SHP77 treated with DMSO at 0.1 percent for 48 hours (cell line): ENCODE results near the gene GPR63.

Experiments used
- DNase-seq: peaks from one replicate; lab custom pipeline; 2025; lab: John Stamatoyannopoulos, UW

The GPR63 gene

DNA sequence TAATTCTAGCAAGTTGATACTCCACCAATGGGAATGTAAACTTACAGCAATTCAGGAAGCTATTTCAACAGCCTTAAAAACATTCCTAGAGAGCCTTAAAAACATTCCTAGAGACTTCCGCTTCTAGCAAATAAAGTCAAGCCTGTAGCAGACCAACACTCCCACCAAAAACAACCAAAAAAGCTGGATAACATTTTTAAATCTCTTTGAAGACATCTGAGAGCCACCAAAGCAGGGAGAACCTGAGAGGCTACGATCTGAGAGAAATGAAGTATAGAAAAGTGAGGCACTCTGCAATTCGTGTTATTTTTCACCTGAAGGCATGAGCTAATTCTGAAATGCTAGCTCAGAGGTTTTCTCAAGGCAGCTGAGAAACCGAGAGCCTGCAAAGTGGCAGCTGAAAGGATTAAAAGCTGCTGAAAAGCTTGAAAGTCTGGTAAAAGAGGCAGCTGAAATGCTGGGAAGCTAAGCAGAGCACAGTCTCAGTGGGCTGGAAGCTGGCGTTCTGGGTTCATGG lies 20.9 kb downstream of the GPR63 start:
- no peak for DNase-seq

DNA sequence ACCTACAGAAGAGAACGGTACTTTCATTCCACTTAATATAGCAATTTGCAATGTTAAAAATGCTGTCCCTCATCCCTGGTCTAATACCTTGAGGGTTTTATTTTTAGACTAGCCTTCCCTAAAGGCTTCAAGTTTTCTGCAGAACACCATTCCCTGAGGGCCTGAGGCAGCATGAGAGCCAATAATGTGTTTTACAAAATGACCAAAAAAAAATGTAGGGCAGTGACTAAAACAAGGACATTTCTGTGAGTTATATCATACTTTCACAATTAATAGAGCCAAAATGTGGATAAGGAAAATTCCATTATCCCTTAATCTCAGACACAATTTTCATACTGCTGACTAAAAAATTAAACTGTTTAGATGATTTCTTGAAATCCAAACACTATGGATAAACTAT lies 22.7 kb downstream of the GPR63 start:
- DNase-seq, result no peak

DNA sequence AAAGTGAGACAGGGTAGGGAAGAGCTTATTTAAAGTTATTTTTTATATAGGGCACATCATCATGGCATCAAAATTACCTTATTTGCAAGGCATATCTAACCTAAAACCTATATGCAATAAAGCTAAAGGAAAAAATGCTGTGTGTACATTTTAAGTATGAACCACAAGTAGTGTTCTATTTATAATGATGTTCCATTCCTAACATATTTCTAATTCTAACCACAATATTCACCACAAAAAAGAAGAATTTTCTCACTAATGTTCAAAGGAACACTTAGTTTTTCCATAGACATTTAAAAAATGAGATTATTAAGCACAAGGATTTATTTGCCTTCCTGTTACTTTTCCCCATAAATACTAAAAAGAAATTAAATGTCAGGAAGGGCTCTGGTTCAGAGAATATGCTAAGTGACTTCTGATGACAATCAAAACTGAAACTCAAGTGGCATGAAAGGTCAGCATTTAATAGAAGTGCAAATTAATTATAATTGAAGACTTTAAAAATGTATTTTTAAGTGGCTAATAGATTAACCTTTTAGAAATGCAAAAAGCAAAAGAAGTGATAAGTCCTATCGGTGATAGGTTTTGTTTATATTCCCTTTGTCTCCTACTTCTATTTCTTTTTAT lies 25.1 kb downstream of the GPR63 start:
- DNase-seq, result no peak

DNA sequence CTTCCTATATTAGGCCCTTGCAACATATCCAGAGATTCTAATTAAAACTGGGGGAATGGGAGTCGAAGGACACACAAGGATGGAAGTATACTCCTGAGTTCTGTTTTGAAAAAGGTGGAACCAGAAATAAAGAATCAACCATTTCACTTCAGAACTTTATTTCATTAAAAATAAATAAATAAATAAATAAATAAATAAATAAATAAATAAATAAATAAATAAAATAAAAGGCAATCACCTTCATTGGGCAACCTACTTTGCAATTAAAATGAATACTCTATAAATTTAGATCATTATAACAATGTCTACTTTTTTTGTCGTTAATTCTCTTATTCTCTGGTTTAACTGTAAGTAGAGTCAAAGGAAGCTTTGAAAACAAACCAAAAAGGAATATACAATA lies 25.6 kb downstream of the GPR63 start:
- no peak for DNase-seq

DNA sequence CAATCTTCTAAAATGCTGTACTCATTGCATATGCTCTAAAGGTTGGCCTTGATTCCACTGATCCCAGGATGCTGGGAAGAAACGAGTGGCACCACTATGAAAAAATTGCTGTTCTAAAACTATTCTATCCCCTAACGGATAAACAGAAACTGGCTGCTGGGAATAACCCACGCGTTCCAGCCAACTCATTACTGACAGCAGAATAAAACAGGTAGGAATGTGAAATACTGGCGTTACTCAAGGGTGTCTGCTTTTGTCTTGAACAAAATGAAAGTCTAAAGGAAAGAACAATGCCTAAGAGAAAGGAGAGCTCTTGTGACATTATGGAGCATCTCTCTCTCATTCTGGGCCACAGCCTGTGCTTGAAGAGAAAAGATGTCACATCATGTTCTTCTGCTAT lies 26.1 kb downstream of the GPR63 start:
- DNase-seq, result no peak

DNA sequence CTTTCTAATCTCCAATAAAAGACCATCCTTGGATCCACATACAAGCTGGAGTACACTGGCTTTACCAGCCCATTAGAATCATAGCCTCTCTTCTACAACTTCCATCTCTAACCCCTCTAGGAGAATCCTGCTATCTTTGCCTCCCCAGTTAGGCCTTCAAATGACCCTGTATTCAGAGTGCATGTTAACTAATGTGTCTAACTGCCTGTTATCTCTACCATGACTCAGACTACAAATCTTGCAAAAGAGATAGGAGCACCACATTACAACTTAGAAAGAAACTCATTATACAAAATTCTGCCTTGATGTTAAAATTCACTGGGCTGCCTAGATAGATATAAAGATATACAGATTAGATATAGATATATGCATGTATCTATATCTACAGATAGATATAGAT lies 28.2 kb downstream of the GPR63 start:
- no peak for DNase-seq

DNA sequence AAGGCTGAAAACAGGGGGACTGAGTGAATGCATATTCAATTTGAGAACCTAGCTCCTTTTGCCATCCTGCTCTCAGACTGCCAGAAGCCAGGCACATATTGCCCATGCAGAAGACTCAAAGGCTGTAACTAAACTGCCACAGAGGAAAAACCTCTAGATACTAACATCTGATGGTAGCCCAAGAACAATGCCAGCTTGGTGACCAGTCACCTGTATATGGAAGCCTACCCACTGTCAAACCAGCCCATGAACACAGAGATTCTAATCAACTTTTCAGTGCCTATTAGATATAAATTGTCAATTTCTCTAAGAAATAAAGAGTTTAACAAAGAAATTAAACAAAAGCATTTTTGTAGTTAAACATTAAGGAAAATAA lies 34.2 kb downstream of the GPR63 start:
- no peak for DNase-seq

DNA sequence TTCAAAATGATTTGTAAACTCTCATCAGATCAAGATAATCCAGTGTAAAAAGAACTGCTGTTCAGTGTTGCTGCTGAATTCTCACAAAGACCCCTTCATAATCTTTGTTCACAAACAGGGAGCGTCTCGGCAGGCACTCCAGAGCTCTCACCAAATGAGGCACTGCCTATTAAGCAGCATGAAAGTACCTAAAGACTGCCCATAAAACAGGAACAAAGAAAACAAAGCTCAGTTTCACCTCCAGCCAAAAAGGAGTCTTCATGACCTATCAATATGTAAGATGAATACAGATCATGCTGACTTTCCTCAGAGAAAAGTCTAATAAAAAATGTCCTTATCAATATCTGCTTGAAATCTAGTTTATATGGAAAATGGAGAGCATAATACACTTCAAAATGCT lies 41.8 kb downstream of the GPR63 start:
- DNase-seq, result no peak

DNA sequence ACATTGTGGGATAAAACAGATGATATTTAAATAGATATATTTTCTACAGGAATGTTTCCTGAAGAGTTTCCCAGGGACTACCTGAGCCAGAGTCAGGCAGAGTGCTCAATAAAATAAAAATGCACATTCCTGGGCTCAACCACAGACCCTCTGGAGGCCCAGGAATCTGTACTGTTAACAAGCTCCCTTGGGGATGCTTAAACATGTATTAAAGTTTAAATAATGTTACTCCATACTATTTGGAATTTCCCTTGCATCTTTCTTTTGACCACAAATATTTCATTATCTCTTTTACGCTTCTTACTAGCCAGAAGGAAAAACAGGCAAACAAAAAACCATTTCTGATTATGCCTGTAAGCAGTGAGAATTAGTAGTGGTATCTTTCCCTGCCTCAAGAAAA lies 42.3 kb downstream of the GPR63 start:
- no peak for DNase-seq

DNA sequence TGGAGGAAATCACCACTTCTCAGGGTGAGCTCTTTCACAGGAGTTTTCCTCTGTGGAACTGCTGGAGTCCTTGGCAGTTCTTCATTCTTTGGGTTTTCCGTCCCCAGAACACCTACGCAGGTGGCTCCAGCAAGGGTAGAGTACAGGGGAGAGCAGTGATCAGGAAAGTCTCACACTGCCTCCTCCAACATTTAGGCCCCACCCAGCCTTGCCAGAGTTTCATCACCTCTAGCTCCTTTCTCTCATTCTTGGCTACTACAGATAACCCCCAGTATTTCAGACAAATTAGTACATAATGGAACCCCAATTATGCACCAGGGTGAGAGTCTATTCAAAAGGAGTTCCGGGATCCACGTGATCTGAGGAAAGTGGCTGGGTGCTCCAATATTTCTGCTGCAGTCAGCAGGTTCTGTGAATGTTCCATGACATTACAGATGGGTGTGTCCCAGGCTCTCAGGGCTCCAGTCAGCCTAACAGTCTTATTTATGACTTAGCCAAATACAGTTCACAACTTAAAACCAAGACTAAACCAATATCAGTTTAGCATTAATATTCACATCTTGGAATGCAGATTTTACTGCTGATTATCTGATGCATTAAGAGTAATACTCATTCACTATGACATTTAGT lies 44.6 kb downstream of the GPR63 start:
- no peak for DNase-seq

DNA sequence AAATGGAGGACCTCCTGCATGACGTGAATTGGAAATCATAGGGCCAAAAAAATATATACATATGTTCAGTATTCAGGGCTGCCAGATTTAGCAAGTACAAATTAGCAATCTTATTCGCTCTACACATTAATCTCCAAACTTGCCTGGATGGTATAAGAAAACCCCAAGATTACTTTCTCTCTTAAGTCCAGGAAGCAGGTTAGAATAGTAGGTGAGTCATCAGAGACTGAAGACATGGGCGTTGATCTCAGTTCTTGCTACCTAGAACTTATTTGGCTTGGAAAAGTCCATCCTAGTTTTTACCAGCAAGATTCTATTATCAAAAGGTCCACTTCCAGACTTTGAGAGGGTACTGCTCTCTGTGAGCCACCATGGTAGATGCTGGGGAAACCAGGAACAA lies 47.4 kb downstream of the GPR63 start:
- no peak for DNase-seq

DNA sequence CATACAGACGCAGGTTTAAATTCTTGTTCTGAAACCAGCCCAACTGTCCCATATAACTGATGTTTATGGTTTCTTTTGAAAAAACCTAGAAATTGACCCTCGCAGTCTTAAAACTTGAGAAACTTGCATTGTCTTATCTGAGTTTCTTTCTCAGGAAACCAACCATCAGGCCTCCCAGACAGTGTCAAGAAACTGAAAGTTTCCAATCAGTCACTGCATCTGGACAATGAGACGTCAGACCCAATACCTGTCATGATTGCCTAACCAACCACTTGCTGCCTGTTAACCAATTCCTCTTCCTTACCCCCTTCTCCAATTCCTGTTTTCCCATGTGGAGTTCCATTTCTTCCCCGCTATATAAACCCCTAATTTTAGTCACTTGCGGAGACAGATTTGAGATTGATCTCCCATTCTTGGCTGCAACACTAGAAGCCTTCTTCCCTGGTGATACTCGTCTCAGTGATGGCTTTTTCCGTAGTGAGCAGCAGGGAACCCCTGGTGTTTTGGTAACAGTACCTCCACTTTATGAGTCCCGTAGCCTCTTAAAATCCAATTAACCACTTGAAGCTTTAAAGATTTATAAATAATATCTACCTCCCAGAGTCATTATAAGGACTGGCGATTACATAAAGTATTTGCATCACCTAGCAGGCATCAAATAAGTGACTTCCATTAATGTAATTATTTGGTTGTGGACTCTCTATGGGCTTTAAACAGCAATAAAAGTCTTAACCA lies 49.3 kb downstream of the GPR63 start:
- no peak for DNase-seq

DNA sequence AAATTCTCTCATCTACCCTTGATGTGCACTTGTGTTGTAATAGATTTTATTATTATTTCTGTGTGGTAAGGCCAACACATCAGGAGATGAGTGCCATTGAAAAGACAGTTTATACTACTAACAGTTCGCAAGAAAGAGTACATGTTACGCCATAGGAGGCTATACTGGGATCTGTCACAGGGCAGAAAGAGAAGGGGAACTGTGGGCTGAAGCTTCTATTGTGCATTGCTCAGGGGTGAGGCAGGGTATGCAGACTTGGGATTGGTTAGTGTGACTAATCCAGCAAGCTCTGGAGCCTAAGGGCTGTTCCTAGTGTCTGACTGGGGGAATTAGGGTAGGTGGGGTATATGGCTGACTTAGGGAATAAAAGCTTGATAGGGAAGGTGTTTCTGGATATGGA lies 50.9 kb downstream of the GPR63 start:
- DNase-seq, result no peak

DNA sequence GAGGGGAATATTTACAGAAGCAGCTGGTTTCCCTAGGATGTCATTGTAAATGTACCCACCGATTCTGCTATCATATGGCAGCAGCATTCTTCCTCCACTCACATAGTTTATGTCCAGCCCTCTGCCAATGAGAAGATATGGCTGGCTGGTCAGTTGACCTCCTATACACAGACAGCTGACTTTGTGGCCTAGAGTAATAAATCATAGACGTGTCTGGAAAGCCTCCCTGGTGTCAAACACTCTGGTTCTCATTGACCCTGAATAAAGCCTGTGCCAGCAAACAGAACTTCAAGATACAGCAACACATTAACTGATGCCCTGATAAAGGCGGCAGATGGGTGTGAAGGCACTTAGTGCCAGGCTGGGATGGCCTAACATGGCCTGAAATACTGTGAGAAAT lies 52.6 kb downstream of the GPR63 start:
- no peak for DNase-seq

DNA sequence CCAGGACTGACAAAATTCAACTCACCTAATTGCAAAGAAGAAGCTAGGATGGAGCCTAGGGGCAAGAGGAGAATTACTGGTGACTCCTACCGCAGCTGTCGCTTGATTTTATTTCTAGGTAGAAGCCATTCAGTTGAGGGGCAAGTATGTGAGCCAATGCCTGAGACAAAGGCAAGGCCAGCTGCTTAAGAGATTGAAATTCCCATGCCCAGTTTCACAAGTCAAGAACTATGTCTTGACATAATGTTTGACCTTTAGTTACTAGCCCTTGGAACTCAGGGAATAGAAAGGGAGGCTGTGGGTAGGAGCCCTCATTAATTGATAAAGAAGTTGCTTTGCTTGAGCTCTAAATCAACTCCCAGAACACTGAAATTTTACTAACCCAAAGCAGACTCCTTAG lies 54.0 kb downstream of the GPR63 start:
- no peak for DNase-seq

DNA sequence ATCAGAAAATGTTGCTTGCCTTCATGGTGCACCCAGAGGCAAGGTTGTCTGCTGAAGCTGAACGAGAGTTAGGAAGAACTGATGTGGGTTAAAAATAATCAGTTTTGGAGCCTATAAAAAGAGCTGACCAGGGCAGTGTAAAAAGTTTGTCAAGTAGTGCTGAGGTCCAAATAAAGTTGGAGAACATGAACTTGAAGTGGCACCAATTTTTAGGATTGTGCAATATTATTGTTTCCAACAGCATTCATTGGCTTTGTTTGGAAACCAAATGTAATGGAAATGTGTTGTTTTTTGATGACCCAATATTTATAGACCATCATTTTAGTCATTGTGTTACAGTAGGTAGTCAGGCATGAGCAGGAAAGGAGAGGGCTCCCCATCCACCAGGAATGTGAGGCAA lies 55.7 kb downstream of the GPR63 start:
- no peak for DNase-seq

DNA sequence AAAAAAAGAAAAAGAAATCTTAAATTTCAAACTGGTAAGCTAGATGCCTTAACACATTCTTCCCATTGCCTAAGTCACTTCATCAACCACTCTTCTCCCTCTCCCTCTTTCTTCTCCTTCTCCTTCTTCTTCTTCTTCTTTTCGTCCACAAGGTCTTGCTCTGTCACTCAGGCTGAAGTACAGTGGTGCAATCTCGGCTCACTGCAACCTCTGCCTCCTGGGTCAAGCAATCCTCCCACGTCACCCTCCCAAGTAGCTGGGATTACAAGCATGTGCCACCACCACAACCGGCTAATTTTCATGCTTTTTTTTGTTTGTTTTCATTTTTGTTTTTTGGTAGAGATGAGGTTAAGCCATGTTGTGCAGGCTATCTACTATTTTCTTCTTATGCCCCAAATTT lies 60.2 kb downstream of the GPR63 start:
- no peak for DNase-seq

DNA sequence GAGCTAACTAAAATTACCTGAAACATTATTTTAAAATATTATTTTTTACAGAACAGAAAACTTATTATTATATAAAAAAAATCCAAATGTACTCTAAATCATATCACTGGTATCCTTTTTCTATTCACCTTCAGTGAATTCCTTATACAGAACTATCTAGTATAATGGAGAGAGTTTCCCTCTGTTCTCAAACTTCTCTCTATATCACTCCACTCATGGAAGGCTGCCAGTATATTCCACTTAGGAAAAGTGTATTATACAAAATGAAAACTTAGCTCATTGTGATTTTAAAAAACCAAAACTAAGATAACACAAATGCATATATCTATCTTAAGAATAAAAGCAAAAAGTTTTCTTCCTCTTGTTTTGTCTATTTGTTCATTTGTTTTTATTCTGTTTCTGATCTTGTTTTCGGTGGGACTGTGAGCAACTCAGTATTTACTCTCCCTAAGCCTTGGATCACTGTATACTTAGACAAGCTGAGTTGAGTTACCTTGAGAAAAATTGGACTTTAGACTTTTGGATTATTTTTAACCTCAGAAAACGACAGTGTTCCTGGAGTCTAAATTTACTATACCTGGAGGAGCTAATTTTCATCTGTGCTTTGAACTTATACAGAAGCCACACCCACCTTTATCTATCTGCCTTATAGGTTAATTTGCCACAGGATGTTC lies 61.4 kb downstream of the GPR63 start:
- DNase-seq, result no peak

DNA sequence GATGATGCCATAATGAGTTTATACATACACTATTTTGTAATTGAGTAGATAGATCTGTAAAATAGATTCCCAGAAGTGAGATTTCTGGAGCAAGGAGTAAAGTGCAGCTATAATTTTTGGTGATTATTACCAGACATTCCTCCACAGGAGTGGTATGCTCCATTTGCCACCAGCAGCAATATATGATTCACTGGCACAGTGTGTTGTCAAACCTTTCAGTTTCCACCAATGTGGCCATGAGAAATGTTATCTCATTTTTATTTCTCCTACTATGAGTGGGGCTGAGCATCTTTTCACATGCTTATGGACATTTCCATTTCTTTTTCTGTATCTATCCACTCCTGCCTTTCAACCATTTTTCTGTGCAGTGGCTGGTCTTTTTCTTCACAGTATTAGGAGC lies 70.5 kb downstream of the GPR63 start:
- no peak for DNase-seq

DNA sequence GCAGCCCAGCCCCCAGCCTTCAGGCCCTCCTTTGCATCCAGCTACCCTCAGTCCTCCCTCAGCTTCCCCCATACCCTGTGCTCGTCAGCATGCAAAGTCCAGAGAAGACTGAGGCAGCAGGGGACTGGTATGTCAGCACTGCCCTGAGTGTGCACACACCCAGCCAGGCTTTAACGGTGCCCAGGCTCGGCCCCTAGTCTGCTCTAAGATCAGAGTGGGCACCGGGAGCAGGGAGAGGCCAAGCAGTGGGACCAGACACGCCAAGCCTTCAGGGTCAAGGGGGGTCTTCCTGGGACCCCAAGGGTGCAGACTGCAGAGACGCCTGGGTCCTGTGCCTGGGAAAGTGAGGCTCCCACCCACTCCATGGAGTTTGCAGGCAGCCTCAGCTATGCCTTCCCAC lies 74.7 kb downstream of the GPR63 start:
- DNase-seq, result no peak

DNA sequence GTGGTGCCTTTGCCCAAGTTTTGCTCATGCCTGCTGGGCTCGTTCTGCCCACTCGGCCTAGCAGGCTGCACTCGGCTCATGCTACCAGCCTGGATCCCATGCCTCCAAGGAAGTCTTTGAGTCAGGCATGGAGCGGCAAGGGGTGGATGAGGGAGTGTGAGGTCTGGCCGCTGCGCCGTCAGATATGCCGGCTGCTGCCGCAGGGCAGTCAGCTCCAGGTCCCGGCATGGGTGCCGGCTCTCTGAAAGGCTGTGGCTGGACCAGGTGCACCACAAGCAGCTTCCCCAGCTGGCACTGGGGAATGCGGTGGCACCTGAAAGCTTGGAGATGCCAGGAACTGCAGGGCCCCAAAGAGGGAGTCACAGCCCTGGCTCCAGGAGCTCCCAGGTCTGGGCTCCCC lies 75.5 kb downstream of the GPR63 start:
- no peak for DNase-seq

DNA sequence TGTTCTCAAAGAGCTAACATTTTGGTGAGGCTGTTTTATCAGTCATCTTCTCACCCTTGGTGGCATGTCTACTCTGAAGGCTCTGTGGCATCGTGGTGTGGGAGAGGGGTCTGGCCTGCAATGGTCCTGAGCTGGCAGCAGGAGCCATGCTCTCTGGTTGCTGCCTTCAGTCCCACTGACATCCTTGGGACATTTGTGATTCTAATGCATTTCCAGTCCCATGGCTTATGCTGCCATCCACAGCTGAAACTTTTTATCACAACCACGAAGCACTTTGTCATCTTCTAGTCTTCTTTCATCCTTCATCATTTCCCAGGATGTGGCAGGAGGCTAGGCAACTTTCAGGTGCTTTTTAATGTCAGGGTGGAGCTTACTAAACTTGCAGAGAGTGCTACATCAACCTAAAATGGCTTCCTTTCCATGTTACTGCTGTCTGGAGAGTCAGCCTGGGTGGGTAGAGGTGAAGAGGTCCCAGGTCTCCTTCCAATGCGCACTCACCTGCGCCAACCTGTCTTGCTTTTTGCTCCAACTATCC lies 77.1 kb downstream of the GPR63 start:
- DNase-seq, result no peak

DNA sequence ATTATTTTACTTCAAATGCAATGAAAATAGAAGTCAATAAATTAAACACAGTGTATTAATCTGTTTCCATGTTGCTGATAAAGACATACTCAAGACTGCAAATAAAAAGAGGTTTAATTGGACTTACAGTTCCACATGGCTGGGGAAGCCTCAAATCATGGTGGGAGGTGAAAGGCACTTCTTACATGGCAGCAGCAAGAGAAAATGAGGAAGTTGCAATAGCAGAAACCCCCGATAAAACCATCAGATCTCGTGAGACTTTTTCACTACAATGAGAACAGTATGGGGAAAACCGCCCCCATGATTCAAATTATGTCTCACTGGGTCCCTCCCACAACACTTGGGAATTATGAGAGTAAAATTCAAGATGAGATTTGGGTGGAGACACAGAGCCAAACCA lies 82.2 kb downstream of the GPR63 start:
- DNase-seq, result no peak
